ENCODE data around the gene RGS9.

RGS9 gene

GRCh38 chr17:65184235-65184959 lies 47.2 kb downstream of the RGS9 start:
- Histone ChIP-seq H3K4me1 (ENCODE audit: control insufficient read depth in 2 of 2, insufficient read depth in 1 of 2, low read depth in 1 of 2, low read length in 2 of 2) (peaks cover 15 to 34% of the 10 kb centered on the region in 2 donors), H2BK120ac (ENCODE audit: low read depth, low read length) (no peak overlapping the region), H3K27ac (replicated peaks; ENCODE audit: low read length) (peak overlapping the region; percentile 61), H4K91ac (ENCODE audit: low read depth, low read length, poor library complexity) (no peak overlapping the region), H3K4me2 (ENCODE audit: insufficient read depth, low read length, poor library complexity, severe bottlenecking) (no peak overlapping the region), H2BK15ac (ENCODE audit: low read length) (no peak overlapping the region), H3K79me1 (ENCODE audit: low read depth, low read length) (no peaks in the 10 kb centered on the region), H2BK5ac (ENCODE audit: low read length) (no peak overlapping the region), H3K9ac (ENCODE audit: low read depth, low read length, poor library complexity) (no peak overlapping the region), H3K4me3 (ENCODE audit: low read length in 2 of 2) (no peak overlapping the region), H3K23ac (ENCODE audit: low read depth, low read length, poor library complexity) (no peak overlapping the region), H2AK5ac (ENCODE audit: low read depth, low read length) (no peak overlapping the region), H2AFZ (ENCODE audit: low read length) (peak overlapping the region; percentile 66), H3K9me3 (replicated peaks in 1 of 2; ENCODE audit: control insufficient read depth in 2 of 2, insufficient read depth in 1 of 2, low read depth in 1 of 2, low read length in 2 of 2) (peaks cover 0 to 4% of the 10 kb centered on the region in 2 donors), H3K36me3 (replicated peaks in 1 of 2; ENCODE audit: control insufficient read depth in 2 of 2, insufficient read depth in 2 of 2, low read length in 2 of 2) (no peaks in the 10 kb centered on the region), H2BK12ac (ENCODE audit: low read length) (no peak overlapping the region), H3K4ac (ENCODE audit: low read length) (no peak overlapping the region), H4K8ac (ENCODE audit: low read depth, low read length) (no peak overlapping the region), H3K18ac (ENCODE audit: low read length) (no peak overlapping the region), H3K14ac (ENCODE audit: low read length) (no peak overlapping the region), H3K27me3 (ENCODE audit: control insufficient read depth in 3 of 3, insufficient read depth in 3 of 3, low read depth in 1 of 3, low read length in 3 of 3) (no peaks in the 10 kb centered on the region)
- WGBS, 2 donors (ENCODE audit: extremely low coverage in 2 of 2, insufficient read length in 2 of 2, insufficient replicate concordance in 1 of 2), result no CpG with 5 or more reads among the region's 5 CpGs
- DNase-seq (ENCODE audit: low spot score), result no peak

- H3K27ac ChIP-seq (replicated peaks; ENCODE audit: low read length), result no peak overlapping the region
- no peak overlapping the region for H2BK12ac ChIP-seq (ENCODE audit: low read length)
- no CpG with 5 or more reads among the region's 4 CpGs for WGBS, 2 donors (ENCODE audit: extremely low coverage in 2 of 2, insufficient read length in 2 of 2, insufficient replicate concordance in 1 of 2)
- H3K27me3 ChIP-seq (ENCODE audit: control insufficient read depth in 3 of 3, insufficient read depth in 3 of 3, low read depth in 1 of 3, low read length in 3 of 3), result no peaks in the 10 kb centered on the region
- H2BK15ac ChIP-seq (ENCODE audit: low read length), result no peak overlapping the region
- no peak overlapping the region for H3K4ac ChIP-seq (ENCODE audit: low read length)
- H3K79me1 ChIP-seq (ENCODE audit: low read depth, low read length), result no peaks in the 10 kb centered on the region
- H3K4me1 ChIP-seq (ENCODE audit: control insufficient read depth in 2 of 2, insufficient read depth in 1 of 2, low read depth in 1 of 2, low read length in 2 of 2), result peaks cover 11 to 28% of the 10 kb centered on the region in 2 donors
- H3K23ac ChIP-seq (ENCODE audit: low read depth, low read length, poor library complexity), result no peak overlapping the region
- H2BK5ac ChIP-seq (ENCODE audit: low read length), result no peak overlapping the region
- H3K36me3 ChIP-seq (replicated peaks in 1 of 2; ENCODE audit: control insufficient read depth in 2 of 2, insufficient read depth in 2 of 2, low read length in 2 of 2), result no peaks in the 10 kb centered on the region
- no peak overlapping the region for H2AK5ac ChIP-seq (ENCODE audit: low read depth, low read length)
- H3K14ac ChIP-seq (ENCODE audit: low read length), result no peak overlapping the region
- H2AFZ ChIP-seq (ENCODE audit: low read length), result no peak overlapping the region
- H3K4me3 ChIP-seq (ENCODE audit: low read length in 2 of 2), result no peak overlapping the region
- no peak overlapping the region for H4K91ac ChIP-seq (ENCODE audit: low read depth, low read length, poor library complexity)
- H3K9ac ChIP-seq (ENCODE audit: low read depth, low read length, poor library complexity), result no peak overlapping the region
- no peak for DNase-seq (ENCODE audit: low spot score)
- H4K8ac ChIP-seq (ENCODE audit: low read depth, low read length), result no peak overlapping the region
- no peak overlapping the region for H3K4me2 ChIP-seq (ENCODE audit: insufficient read depth, low read length, poor library complexity, severe bottlenecking)
- no peak overlapping the region for H2BK120ac ChIP-seq (ENCODE audit: low read depth, low read length)
- no peak overlapping the region for H3K18ac ChIP-seq (ENCODE audit: low read length)
- peaks cover 0 to 4% of the 10 kb centered on the region in 2 donors for H3K9me3 ChIP-seq (replicated peaks in 1 of 2; ENCODE audit: control insufficient read depth in 2 of 2, insufficient read depth in 1 of 2, low read depth in 1 of 2, low read length in 2 of 2)
Observed at GRCh38 chr17:65185062-65185461, 47.9 kb downstream of the RGS9 start.

- Histone ChIP-seq H4K8ac (ENCODE audit: low read depth, low read length) (no peak overlapping the region), H3K27me3 (ENCODE audit: control insufficient read depth in 3 of 3, insufficient read depth in 3 of 3, low read depth in 1 of 3, low read length in 3 of 3) (no peaks in the 10 kb centered on the region), H2BK5ac (ENCODE audit: low read length) (no peak overlapping the region), H3K9ac (ENCODE audit: low read depth, low read length, poor library complexity) (no peak overlapping the region), H3K4me2 (ENCODE audit: insufficient read depth, low read length, poor library complexity, severe bottlenecking) (no peak overlapping the region), H3K4me3 (ENCODE audit: low read length in 2 of 2) (no peak overlapping the region), H3K79me1 (ENCODE audit: low read depth, low read length) (no peaks in the 10 kb centered on the region), H3K27ac (replicated peaks; ENCODE audit: low read length) (no peak overlapping the region), H2BK15ac (ENCODE audit: low read length) (no peak overlapping the region), H2BK120ac (ENCODE audit: low read depth, low read length) (no peak overlapping the region), H3K23ac (ENCODE audit: low read depth, low read length, poor library complexity) (no peak overlapping the region), H3K14ac (ENCODE audit: low read length) (no peak overlapping the region), H3K4ac (ENCODE audit: low read length) (no peak overlapping the region), H2AK5ac (ENCODE audit: low read depth, low read length) (no peak overlapping the region), H3K36me3 (replicated peaks in 1 of 2; ENCODE audit: control insufficient read depth in 2 of 2, insufficient read depth in 2 of 2, low read length in 2 of 2) (no peaks in the 10 kb centered on the region), H3K18ac (ENCODE audit: low read length) (no peak overlapping the region), H2BK12ac (ENCODE audit: low read length) (no peak overlapping the region), H3K9me3 (replicated peaks in 1 of 2; ENCODE audit: control insufficient read depth in 2 of 2, insufficient read depth in 1 of 2, low read depth in 1 of 2, low read length in 2 of 2) (peaks cover 0 to 4% of the 10 kb centered on the region in 2 donors), H4K91ac (ENCODE audit: low read depth, low read length, poor library complexity) (peak overlapping the region; percentile 34), H3K4me1 (ENCODE audit: control insufficient read depth in 2 of 2, insufficient read depth in 1 of 2, low read depth in 1 of 2, low read length in 2 of 2) (peaks cover 11 to 27% of the 10 kb centered on the region in 2 donors), H2AFZ (ENCODE audit: low read length) (peak overlapping the region; percentile 44)
- no peak for DNase-seq (ENCODE audit: low spot score)
- WGBS, 2 donors (ENCODE audit: extremely low coverage in 2 of 2, insufficient read length in 2 of 2, insufficient replicate concordance in 1 of 2), result no CpG with 5 or more reads among the region's 13 CpGs
Observed at GRCh38 chr17:65185668-65186382, 48.7 kb downstream of the RGS9 start.

- Histone ChIP-seq H4K91ac (ENCODE audit: low read depth, low read length, poor library complexity) (no peak overlapping the region), H2BK5ac (ENCODE audit: low read length) (no peak overlapping the region), H2BK120ac (ENCODE audit: low read depth, low read length) (no peak overlapping the region), H3K4me1 (ENCODE audit: control insufficient read depth in 2 of 2, insufficient read depth in 1 of 2, low read depth in 1 of 2, low read length in 2 of 2) (peaks cover 5 to 6% of the 10 kb centered on the region in 2 donors), H3K4me3 (ENCODE audit: low read length in 2 of 2) (no peak overlapping the region), H3K9me3 (replicated peaks in 1 of 2; ENCODE audit: control insufficient read depth in 2 of 2, insufficient read depth in 1 of 2, low read depth in 1 of 2, low read length in 2 of 2) (peaks cover 0 to 4% of the 10 kb centered on the region in 2 donors), H3K27me3 (ENCODE audit: control insufficient read depth in 3 of 3, insufficient read depth in 3 of 3, low read depth in 1 of 3, low read length in 3 of 3) (no peaks in the 10 kb centered on the region), H3K9ac (ENCODE audit: low read depth, low read length, poor library complexity) (no peak overlapping the region), H3K27ac (replicated peaks; ENCODE audit: low read length) (no peak overlapping the region), H3K36me3 (replicated peaks in 1 of 2; ENCODE audit: control insufficient read depth in 2 of 2, insufficient read depth in 2 of 2, low read length in 2 of 2) (no peaks in the 10 kb centered on the region), H3K14ac (ENCODE audit: low read length) (no peak overlapping the region), H4K8ac (ENCODE audit: low read depth, low read length) (no peak overlapping the region), H2AFZ (ENCODE audit: low read length) (no peak overlapping the region), H2BK15ac (ENCODE audit: low read length) (no peak overlapping the region), H3K23ac (ENCODE audit: low read depth, low read length, poor library complexity) (no peak overlapping the region), H3K79me1 (ENCODE audit: low read depth, low read length) (no peaks in the 10 kb centered on the region), H3K4ac (ENCODE audit: low read length) (no peak overlapping the region), H3K4me2 (ENCODE audit: insufficient read depth, low read length, poor library complexity, severe bottlenecking) (no peak overlapping the region), H2AK5ac (ENCODE audit: low read depth, low read length) (no peak overlapping the region), H3K18ac (ENCODE audit: low read length) (no peak overlapping the region), H2BK12ac (ENCODE audit: low read length) (no peak overlapping the region)
- WGBS, 2 donors (ENCODE audit: extremely low coverage in 2 of 2, insufficient read length in 2 of 2, insufficient replicate concordance in 1 of 2), result no CpG with 5 or more reads among the region's 6 CpGs
- no peak for DNase-seq (ENCODE audit: low spot score)
Observed at GRCh38 chr17:65190467-65191097, 53.4 kb downstream of the RGS9 start.

All from neuronal stem cell (in vitro differentiated cells).